ENCODE measurements around the gene ITPR1.

DNA sequence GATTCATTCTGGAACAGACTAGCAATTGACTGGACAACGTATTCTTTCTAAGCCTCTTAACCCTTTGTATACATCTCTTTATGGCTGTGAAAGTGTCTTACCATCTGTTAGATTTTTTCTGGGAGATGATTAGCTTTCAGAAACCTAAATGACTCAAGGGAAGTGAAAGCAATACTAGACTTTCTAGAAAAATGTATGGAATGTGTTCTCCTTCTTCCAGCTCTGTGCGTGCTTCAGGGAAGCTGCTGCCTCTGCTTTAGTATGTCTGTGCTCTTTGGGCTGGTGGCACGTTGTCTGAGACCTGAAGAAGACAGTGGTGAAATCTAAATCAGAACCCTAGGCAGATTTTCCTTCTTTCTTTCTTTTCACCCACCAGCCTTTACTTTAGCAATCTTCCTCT lies 89.5 kb downstream of the ITPR1 start:
- TF ChIP-seq, protein P1, sequence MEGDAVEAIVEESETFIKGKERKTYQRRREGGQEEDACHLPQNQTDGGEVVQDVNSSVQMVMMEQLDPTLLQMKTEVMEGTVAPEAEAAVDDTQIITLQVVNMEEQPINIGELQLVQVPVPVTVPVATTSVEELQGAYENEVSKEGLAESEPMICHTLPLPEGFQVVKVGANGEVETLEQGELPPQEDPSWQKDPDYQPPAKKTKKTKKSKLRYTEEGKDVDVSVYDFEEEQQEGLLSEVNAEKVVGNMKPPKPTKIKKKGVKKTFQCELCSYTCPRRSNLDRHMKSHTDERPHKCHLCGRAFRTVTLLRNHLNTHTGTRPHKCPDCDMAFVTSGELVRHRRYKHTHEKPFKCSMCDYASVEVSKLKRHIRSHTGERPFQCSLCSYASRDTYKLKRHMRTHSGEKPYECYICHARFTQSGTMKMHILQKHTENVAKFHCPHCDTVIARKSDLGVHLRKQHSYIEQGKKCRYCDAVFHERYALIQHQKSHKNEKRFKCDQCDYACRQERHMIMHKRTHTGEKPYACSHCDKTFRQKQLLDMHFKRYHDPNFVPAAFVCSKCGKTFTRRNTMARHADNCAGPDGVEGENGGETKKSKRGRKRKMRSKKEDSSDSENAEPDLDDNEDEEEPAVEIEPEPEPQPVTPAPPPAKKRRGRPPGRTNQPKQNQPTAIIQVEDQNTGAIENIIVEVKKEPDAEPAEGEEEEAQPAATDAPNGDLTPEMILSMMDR (conservative IDR thresholded peaks at IDR 0.05; ENCODE audit: low read length): no peak
- no peak for TF ChIP-seq EZH2phosphoT487 (IDR thresholded peaks at IDR 0.05; ENCODE audit: borderline replicate concordance)

Data from Loucy (cell line).